Esophagus muscularis mucosa (tissue), 4 donors: Measurements from ENCODE around the gene ERCC1. TPM values are rescaled to one million over a fixed set of nuclear protein-coding genes. Genes with fewer than 3 reads are reported as not detected.
A peak's percentile ranks its signal among the peaks of the same experiment; 100 is the strongest.

Experiments
- DNase-seq: peaks from one replicate; pipeline ENCODE4 v3.0.0-alpha.2; 2017; ENCODE audit errors: extremely low spot score
- H3K27ac ChIP-seq, 4 donors: fragments of 200-600 bp; sonication (generic); replicated peaks in 1 of 4; 1 replicate in 3 of 4; 2 replicates in 1 of 4; pipeline ENCODE4 v1.5.1; 2016 to 2019; ENCODE audit warnings: mild to moderate bottlenecking in 1 of 4
- H3K27me3 ChIP-seq, 4 donors: fragments of 200-600 bp; sonication (generic); one replicate each; pipeline versions ENCODE4 v1.5.1 to v1.6.0; 2016 to 2019
- H3K36me3 ChIP-seq, 4 donors: fragments of 200-600 bp; sonication (generic); one replicate each; pipeline ENCODE4 v1.5.1; 2016 to 2019
- H3K4me1 ChIP-seq, 4 donors: fragments of 200-600 bp; sonication (generic); one replicate each; pipeline ENCODE4 v1.5.1; 2016 to 2019
- H3K4me3 ChIP-seq, 4 donors: fragments of 200-600 bp; sonication (generic); 1 replicate in 2 of 4; 2 replicates in 2 of 4; pipeline ENCODE4 v1.5.1; 2016 to 2019; ENCODE audit warnings: mild to moderate bottlenecking in 4 of 4, moderate library complexity in 1 of 4
- H3K9me3 ChIP-seq, 4 donors: fragments of 200-600 bp; sonication (generic); 1 replicate in 3 of 4; 2 replicates in 1 of 4; pipeline ENCODE4 v1.5.1; 2016 to 2019
- EP300 ChIP-seq: sonication (generic); formaldehyde crosslinking; IDR thresholded peaks from one replicate; pipeline ENCODE4 v1.6.1; 2017; ENCODE audit warnings: antibody characterized with exemption
- POLR2A ChIP-seq: fragments of 450-650 bp; IDR thresholded peaks from one replicate; pipeline ENCODE4 v1.6.1; 2017; ENCODE audit warnings: antibody characterized with exemption, moderate library complexity, mild to moderate bottlenecking, low read depth
- POLR2AphosphoS5 ChIP-seq, 2 donors: sonication (generic); formaldehyde crosslinking; IDR thresholded peaks; one replicate each; pipeline ENCODE4 v1.6.1; 2017; ENCODE audit warnings: antibody characterized with exemption in 2 of 2
- WGBS: methylation state at CpG from one replicate; pipeline ENCODE4 v1.1.5; 2018; 5-methylcytosine and 5-hydroxymethylcytosine counted together
- intact Hi-C: fragments of 100-400 bp; cut with DNase I; formaldehyde crosslinking; loops from one replicate; pipeline ENCODE4 v1.15.1; 2023
- total RNA-seq, 4 donors: library from RNA; depleted of rRNA; stranded (reverse); fragments of >200 nt; gene quantifications; one replicate each; pipeline versions ENCODE4 v1.1.0 to v1.2.1, GENCODE V29; 2016
- TF ChIP-seq, protein P1 (sequence below), 3 experiments: fragments of 200-600 bp in 2 of 3; fragments of 450-650 bp in 1 of 3; sonication (generic) in 2 of 3; IDR thresholded peaks; one replicate each; pipeline ENCODE4 v1.5.1; 2017 to 2019; ENCODE audit warnings: antibody characterized with exemption in 3 of 3, mild to moderate bottlenecking in 2 of 3, moderate library complexity in 1 of 3

The ERCC1 gene
- total RNA-seq, 4 donors from 2014 or later, result 62.8 to 102 (median 69.3) TPM

- H3K27me3 ChIP-seq, result no peaks in the 10 kb centered on the region
- H3K4me1 ChIP-seq, result peaks cover 16 to 28% (median 24%) of the 10 kb centered on the region in 4 donors
- H3K9me3 ChIP-seq, result no peaks in the 10 kb centered on the region
- DNase-seq, result no peak
- H3K27ac ChIP-seq, result no peak overlapping the region
- no peak overlapping the region for H3K4me3 ChIP-seq
- TF ChIP-seq EP300 (no peak), POLR2AphosphoS5 (IDR thresholded peaks at IDR 0.05) (no peak), POLR2A (no peak)
- TF ChIP-seq, protein P1, sequence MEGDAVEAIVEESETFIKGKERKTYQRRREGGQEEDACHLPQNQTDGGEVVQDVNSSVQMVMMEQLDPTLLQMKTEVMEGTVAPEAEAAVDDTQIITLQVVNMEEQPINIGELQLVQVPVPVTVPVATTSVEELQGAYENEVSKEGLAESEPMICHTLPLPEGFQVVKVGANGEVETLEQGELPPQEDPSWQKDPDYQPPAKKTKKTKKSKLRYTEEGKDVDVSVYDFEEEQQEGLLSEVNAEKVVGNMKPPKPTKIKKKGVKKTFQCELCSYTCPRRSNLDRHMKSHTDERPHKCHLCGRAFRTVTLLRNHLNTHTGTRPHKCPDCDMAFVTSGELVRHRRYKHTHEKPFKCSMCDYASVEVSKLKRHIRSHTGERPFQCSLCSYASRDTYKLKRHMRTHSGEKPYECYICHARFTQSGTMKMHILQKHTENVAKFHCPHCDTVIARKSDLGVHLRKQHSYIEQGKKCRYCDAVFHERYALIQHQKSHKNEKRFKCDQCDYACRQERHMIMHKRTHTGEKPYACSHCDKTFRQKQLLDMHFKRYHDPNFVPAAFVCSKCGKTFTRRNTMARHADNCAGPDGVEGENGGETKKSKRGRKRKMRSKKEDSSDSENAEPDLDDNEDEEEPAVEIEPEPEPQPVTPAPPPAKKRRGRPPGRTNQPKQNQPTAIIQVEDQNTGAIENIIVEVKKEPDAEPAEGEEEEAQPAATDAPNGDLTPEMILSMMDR (IDR thresholded peaks at IDR 0.05), result no peak
- intact Hi-C loops, result no loop called here
- H3K36me3 ChIP-seq, result no peaks in the 10 kb centered on the region
Observed at GRCh38 chr19:45457776-45458175, 34.1 kb upstream of the ERCC1 start.

DNA sequence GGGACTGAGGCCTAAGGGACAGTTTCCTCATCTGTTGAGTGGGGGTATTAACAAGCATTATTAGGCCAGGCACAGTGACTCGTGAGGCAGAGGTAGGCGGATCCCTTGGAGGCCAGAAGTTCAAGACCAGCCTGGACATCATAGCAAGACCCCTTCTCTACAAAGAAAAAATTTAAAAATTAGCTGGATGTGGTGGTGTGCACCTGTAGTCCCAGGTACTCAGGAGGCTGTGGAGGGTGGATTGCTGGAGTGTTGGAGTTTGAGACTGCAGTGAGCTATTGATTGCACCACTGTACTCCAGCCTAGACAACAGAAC, 32.7 kb upstream of the ERCC1 start:
- H3K36me3 ChIP-seq, result no peaks in the 10 kb centered on the region
- peaks cover 19 to 32% (median 28%) of the 10 kb centered on the region in 4 donors for H3K4me1 ChIP-seq
- TF ChIP-seq POLR2AphosphoS5 (IDR thresholded peaks at IDR 0.05) (no peak), EP300 (no peak), POLR2A (no peak)
- TF ChIP-seq, protein P1 (IDR thresholded peaks at IDR 0.05), result no peak
- no peaks in the 10 kb centered on the region for H3K27me3 ChIP-seq
- no peak for DNase-seq
- no peak overlapping the region for H3K4me3 ChIP-seq
- intact Hi-C loops, result no loop called here
- H3K27ac ChIP-seq, result peak overlapping the region; percentile 79 to 87 (median 85)
- no peaks in the 10 kb centered on the region for H3K9me3 ChIP-seq
- WGBS, result 59% methylated on average over 2 of the region's 2 CpGs

DNA sequence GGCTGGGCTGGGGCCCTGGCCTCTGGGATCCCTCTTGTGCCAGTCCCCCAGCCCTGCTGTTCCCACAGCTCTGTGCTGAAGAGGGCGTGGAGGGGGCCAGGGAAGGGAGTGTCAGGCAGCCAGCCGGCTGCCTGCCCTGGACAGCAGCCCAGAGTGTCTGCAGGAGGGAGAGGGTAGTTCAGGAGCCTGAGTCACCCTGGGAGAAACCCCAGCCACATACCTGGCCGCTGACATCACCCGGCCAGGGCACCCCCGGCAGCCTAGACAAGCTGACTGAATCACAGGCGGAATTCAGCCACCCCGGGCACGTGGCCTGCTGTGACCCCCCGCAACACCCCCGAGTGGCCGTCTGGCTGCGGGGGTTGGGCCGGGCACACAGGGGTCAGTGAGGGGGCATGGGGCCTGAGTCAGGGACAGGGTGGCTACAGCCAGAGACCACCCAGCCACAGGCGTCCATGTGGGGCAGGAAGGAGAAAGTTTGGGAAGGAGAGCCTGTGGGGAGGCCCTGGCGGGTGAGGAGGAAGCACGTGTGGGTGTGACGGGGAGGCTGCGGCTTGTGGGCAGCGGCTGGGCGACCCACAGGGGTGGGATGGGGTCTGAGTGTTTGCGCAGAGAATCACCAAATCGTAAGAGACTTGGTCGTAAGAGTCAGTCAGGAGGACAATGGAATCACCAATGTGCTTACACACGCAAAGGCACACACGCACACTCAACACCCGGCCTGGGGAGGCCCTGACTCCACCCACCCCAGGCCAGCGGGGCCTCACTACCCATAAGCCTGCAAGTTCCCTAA, 32.2 kb upstream of the ERCC1 start:
- Histone ChIP-seq H3K27ac (peak overlapping the region; percentile 79 to 87 (median 85)), H3K4me3 (peak overlapping the region; percentile 14 to 37 (median 24)), H3K27me3 (no peaks in the 10 kb centered on the region), H3K4me1 (peaks cover 24 to 37% (median 33%) of the 10 kb centered on the region in 4 donors), H3K9me3 (no peaks in the 10 kb centered on the region), H3K36me3 (no peaks in the 10 kb centered on the region)
- peak; percentile 96 for DNase-seq
- intact Hi-C loops, result no loop called here
- TF ChIP-seq POLR2AphosphoS5 (IDR thresholded peaks at IDR 0.05) (peak; percentile 86 to 96), EP300 (peak; percentile 47)
- TF ChIP-seq, protein P1 (IDR thresholded peaks at IDR 0.05), result no peak
- WGBS, result 9% methylated on average over 10 of the region's 27 CpGs

DNA sequence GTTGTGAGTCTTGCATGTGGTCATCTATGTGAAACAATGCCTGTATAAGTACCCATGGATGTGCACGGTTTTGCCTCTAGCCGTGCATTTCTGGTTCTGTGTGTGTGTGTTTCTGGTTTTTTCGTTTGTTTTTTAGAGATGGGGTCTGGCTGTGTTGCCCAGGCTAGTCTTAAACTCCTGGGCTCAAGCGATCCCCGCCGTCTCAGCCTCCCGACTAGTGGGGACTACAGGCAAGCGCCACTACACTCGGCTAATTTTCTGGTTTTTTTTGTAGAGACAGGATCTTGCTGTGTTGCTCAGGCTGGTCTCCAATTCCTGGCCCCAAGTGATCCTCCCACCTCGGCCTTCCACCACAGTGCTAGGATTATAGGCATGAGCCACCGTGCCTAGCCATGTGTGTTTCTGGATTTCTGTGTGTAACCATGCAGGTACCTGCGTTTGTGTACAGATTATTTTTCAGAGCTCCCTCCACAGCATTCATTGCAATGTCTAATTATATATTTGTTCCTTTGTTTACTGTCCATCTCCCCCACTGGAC, 28.2 kb upstream of the ERCC1 start:
- WGBS, result 79% methylated on average over 12 of the region's 12 CpGs
- no peak for DNase-seq
- H3K27me3 ChIP-seq, result no peaks in the 10 kb centered on the region
- no peaks in the 10 kb centered on the region for H3K36me3 ChIP-seq
- intact Hi-C loops, result no loop called here
- H3K27ac ChIP-seq, result peak overlapping the region; percentile 2 to 93 (median 88)
- peaks cover 34 to 71% (median 54%) of the 10 kb centered on the region in 4 donors for H3K4me1 ChIP-seq
- H3K9me3 ChIP-seq, result no peaks in the 10 kb centered on the region
- no peak overlapping the region for H3K4me3 ChIP-seq
- TF ChIP-seq, protein P1 (IDR thresholded peaks at IDR 0.05), result no peak
- no peak for TF ChIP-seq POLR2AphosphoS5 (IDR thresholded peaks at IDR 0.05)
- no peak for TF ChIP-seq EP300
- TF ChIP-seq POLR2A, result no peak
